GM19043 (cell line): ENCODE data around the gene NR2F6.
A peak's percentile ranks its signal among the peaks of the same experiment; 100 is the strongest.

ENCODE experiments used
- ATAC-seq: cut with Tn5 transposase; IDR thresholded peaks from one replicate; pipeline ENCODE4 v1.9.1; 2021; ENCODE audit warnings: low read depth; ENCODE audit not compliant: unreplicated experiment

Gene NR2F6

DNA sequence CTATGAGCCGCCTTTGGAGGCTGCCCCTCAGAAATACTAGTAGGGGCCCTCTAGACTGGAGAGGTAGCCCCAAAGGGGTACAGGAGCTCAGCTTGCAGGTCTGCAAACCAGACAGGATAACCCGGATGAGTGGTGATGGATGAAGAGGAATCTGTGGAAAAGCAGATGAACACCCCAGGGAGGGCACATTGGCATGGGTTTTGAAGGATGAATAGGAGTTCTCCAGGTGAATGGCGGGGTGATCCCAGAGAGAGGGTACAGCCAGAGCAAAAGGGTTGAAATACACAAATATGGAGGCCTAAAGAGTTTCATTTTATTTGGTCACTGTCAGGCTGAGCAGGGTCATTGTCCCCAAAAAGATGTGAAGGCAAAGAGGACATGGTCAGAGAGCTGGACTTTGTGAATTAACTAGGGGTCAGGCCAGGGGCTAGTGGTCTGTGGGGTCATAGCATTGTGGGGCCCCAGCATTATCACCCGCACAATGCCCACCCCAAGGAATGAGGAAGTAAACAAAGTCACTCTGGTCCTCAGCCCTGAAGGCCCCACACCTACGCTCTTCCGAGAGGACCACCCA is 4.8 kb downstream of the NR2F6 start:
- ATAC-seq: no peak

GRCh38 chr19:17240062-17240752 is 5.5 kb downstream of the NR2F6 start:
- ATAC-seq: no peak

DNA sequence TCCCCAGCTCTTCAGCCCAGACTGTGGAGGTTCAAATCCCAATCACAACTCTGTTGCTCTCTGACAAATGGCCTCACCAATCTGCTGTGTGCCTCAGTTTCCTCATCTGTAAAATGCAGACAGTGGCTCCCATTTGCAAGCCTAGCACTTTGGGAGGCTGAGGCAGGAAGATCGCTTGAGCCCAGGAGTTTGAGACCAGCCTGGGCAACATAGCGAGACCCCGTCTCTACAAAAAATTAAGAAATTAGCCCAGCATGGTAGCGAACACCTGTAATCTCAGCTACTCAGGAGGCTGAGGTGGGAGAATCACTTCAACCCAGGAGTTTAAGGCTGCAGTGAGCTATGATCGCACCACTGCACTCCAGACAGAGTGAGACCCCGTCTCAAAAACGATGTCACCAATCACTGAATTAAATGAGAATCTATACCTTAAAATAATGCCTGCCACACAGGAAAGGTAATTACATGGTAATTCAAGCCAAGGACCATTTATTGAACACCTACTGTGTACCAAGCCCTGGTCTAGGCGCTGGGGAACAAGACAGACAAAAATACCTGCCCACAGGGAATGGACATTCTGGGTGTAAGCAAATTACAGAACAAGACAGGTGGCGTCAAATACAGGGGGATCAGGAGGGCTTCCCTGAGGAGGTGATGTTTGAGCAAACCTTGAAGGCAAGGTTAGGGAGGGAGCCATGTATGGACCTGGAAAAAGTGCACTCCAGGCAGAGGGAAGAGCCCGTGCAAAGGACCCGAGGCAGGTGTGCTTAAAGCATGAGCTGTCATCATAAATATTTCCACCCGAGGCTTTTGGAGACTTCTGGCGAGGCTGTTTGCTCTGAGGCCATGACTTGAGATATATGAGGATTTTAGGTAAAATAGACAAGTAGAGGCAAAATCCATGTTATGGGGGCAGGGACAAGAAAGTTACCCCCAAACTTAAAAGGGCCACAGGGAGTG is 7.7 kb downstream of the NR2F6 start:
- no peak for ATAC-seq

- no peak for ATAC-seq
Measured at GRCh38 chr19:17236811-17237543, 8.7 kb downstream of the NR2F6 start.

GRCh38 chr19:17235971-17236777 is 9.5 kb downstream of the NR2F6 start:
- no peak for ATAC-seq

GRCh38 chr19:17235300-17235970 is 10.3 kb downstream of the NR2F6 start:
- ATAC-seq: no peak

- peak; percentile 72 for ATAC-seq
Measured at GRCh38 chr19:17234911-17235299, 10.8 kb downstream of the NR2F6 start.

DNA sequence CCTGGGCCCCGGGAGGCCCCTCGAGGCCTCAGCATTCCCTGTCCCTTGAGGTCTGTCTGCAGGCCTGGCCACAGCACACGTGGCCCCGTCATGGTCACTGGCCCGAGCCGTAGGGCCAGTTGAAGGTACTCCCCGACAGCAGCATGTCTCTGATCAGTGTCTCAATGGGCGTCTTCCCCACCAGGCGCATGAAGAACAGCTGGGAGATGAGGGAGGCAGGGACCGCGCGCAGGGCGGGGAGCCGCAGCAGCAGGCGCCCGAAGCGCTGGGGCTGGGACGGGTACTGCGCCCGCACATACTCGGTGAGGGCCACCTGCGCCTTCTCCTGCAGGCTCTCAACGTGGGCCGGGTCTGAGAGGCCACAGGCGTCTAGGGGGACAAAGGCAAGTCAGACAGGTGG is 13.5 kb downstream of the NR2F6 start:
- ATAC-seq: no peak

DNA sequence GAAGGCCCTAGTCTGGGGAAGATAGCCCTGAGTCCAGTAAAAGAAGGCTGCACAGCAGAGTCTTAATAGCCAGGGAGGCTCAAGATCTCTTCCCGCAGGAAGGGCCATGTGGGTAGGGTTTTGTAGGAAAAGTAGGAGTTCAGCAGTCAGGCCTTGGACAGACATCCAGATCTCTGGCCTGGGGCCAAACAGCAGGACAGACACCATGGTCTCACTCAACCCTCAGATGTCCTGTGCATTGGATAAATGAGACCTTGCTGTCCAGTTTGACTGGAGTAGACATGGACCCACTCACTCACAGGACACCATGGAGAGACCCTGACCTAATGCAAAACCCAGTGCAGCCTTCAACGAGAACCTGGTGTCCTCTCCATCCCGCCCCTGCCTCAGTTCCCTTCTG is 15.8 kb downstream of the NR2F6 start:
- no peak for ATAC-seq

GRCh38 chr19:17227798-17228367 is 17.8 kb downstream of the NR2F6 start:
- no peak for ATAC-seq

DNA sequence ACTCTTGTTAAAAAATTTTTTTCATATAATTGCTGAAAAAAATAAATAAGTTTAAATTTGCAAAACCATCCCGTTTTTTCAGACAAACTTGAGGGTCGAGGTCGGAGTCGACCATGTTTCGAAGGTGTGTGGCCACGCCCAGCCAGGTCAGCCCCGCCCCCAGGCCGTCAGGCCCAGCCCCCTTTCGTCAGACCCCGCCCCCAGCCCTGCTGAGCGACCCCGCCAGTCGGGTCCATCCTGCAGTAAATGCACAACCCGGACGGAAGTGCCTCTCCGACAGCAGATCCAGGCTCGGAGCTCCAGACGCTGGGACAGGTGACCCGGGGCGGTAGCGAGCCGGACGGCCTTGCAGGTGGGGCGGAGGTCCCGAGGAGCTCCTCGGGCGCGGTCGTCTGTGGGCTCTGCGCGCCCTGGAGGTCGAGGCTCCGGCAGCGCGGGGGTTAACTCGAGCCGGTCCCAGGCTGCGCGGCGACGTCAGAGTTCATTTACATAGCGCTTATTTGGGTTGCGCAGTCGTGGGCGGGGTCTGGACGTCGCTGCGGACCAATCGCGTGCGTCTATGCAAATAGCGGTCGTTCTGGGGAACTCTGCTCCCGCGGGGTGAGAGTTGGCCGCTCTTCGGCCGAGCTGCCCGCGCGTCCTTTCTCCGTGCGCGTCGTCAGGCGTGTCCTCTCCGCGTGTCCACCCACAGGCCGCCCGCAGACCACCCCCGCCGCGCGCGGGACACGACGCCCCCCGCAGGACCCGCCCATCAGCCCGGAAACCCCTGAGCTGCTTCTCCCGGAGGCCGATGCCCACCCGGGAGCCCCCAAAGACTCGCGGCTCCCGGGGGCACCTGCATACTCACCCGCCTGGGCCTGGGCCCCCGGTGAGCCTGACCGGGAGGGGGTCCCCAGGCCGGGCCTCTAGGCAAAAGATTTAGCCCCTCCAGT is 19.5 kb downstream of the NR2F6 start, which contains the start of gene OCEL1:
Gene OCEL1, plus strand, starts transcription at position 225 of the 932 bp plus-strand sequence. Its CDS starts 22 bp downstream, at position 247.
- ATAC-seq: peak; percentile 84

GRCh38 chr19:17225053-17225452 is 20.7 kb downstream of the NR2F6 start:
- ATAC-seq: no peak

GRCh38 chr19:17220207-17220758 is 25.4 kb downstream of the NR2F6 start:
- ATAC-seq: no peak

DNA sequence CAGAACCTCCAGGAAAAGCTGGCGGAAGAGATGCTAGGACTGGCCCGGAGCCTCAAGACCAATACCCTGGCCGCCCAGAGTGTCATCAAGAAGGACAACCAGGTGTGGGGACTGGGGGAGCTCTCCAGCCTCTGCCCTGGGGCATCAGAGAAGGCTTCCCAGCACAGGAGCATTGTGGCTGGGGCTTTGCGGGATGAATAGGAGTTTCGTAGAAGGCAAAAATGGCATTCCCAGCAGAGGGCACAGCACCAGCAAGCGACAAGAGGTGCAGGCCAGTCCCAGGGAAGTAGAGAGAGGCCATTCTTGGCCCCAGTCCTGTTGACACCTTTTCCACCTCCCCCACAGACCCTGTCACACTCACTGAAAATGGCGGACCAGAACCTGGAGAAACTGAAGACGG is 26.4 kb downstream of the NR2F6 start:
- ATAC-seq: no peak

GRCh38 chr19:17216058-17216670 is 29.6 kb downstream of the NR2F6 start:
- ATAC-seq: no peak

DNA sequence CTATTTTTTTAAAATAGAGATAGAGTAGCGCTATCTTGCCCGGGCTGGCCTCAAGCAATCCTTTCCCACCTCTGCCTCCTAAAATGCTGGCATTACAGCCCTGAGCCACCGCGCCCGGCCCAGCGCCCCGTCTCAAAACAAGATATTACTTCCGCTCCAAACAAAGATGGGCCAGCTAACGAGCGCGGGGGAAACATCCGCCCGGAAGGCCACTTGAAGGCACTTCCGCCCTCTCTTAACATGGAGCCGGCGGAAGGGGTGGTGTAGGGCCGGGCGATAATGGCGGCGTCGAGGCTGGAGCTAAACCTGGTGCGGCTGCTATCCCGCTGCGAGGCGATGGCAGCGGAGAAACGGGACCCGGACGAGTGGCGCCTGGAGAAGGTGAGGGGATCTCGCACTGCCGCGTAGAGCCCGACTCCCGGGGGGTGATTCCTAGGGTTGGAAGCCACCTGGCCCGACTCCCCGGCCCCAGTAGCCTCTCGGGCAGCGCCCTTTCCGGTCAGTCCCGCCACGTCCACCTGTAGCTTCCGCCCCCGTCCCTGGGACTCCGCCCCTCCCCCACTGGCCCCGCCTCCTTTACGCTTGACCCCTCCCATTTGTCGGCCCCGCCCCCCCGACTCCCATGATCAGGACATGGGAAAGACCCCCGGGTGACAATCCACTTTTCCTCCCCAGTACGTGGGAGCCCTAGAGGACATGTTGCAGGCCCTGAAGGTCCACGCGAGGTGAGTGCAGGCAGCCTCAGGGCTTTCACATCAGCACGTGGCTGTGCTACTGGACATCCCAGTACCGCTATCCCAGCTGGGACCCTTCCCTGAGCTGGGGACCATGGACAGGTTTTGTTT is 30.4 kb downstream of the NR2F6 start, which contains the start of gene USE1:
Gene USE1, plus strand, starts transcription at position 231 of the 845 bp plus-strand sequence. Its CDS starts 49 bp downstream, at position 280.
- peak; percentile 78 for ATAC-seq
